Colon (tissue), 2 donors: ENCODE data around the gene CEACAM18.
"Not testable (repeated sequence)": the region's sequence is repeated elsewhere in the genome, so short reads cannot be mapped to it uniquely, and the experiment has no call there.

Source experiments
- FAIRE-seq: peaks from 2 replicates; lab custom pipeline; 2012; peaks lifted over from hg19 to GRCh38; lab: Jason Lieb, UNC
- donor health status: control.
- donor health status: control.

CEACAM18 gene

GRCh38 chr19:51462276-51462675 is 16.1 kb upstream of the CEACAM18 start:
- FAIRE-seq: no peak

- no peak for FAIRE-seq
Measured at GRCh38 chr19:51462681-51463080, 15.7 kb upstream of the CEACAM18 start.

GRCh38 chr19:51463976-51464581 is 14.3 kb upstream of the CEACAM18 start:
- FAIRE-seq: not testable (repeated sequence)

GRCh38 chr19:51466723-51467122 is 11.6 kb upstream of the CEACAM18 start:
- FAIRE-seq: no peak

GRCh38 chr19:51467864-51468544 is 10.3 kb upstream of the CEACAM18 start:
- FAIRE-seq: no peak

- no peak for FAIRE-seq
Measured at GRCh38 chr19:51468545-51468920, 9.8 kb upstream of the CEACAM18 start.

GRCh38 chr19:51469162-51469561 is 9.2 kb upstream of the CEACAM18 start:
- FAIRE-seq: no peak

- FAIRE-seq: no peak
Measured at GRCh38 chr19:51469629-51470028, 8.7 kb upstream of the CEACAM18 start.

- no peak for FAIRE-seq
Measured at GRCh38 chr19:51470966-51471365, 7.4 kb upstream of the CEACAM18 start.

- FAIRE-seq: no peak
Measured at GRCh38 chr19:51471527-51471926, 6.8 kb upstream of the CEACAM18 start.

- FAIRE-seq: no peak
Measured at GRCh38 chr19:51472607-51473006, 5.7 kb upstream of the CEACAM18 start.

GRCh38 chr19:51473009-51473707 is 5.2 kb upstream of the CEACAM18 start:
- FAIRE-seq: no peak

GRCh38 chr19:51476164-51476563 is 2.2 kb upstream of the CEACAM18 start:
- FAIRE-seq: no peak

- no peak for FAIRE-seq
Measured at GRCh38 chr19:51477344-51477743, 995 bp upstream of the CEACAM18 start.

GRCh38 chr19:51479531-51480331 is 1.4 kb downstream of the CEACAM18 start:
- FAIRE-seq: no peak

GRCh38 chr19:51480590-51480989 is 2.3 kb downstream of the CEACAM18 start:
- FAIRE-seq: no peak

- no peak for FAIRE-seq
Measured at GRCh38 chr19:51485960-51486660, 7.8 kb downstream of the CEACAM18 start.

GRCh38 chr19:51488491-51488890 is 10.2 kb downstream of the CEACAM18 start:
- FAIRE-seq: no peak

- FAIRE-seq: no peak
Measured at GRCh38 chr19:51489113-51489512, 10.8 kb downstream of the CEACAM18 start.

GRCh38 chr19:51490676-51491075 is 12.3 kb downstream of the CEACAM18 start:
- FAIRE-seq: no peak

GRCh38 chr19:51491586-51491985 is 13.2 kb downstream of the CEACAM18 start:
- no peak for FAIRE-seq

GRCh38 chr19:51493776-51494175 is 15.4 kb downstream of the CEACAM18 start:
- FAIRE-seq: no peak
